A549 (cell line): ENCODE data around the gene CTNNBL1.

Experiments
- CBX8 ChIP-seq: fragments of 200-600 bp; sonication (generic); IDR thresholded peaks from 2 replicates; pipeline ENCODE4 v1.6.1; 2016
- CTCF ChIP-seq: fragments of >200 bp; sonication (Bioruptor Twin); formaldehyde crosslinking; IDR thresholded peaks from 3 replicates; pipeline ENCODE4 v1.5.1; 2016
- EP300 ChIP-seq, 2 experiments: fragments of >200 bp; sonication (Bioruptor Twin); formaldehyde crosslinking; IDR thresholded peaks; 2 replicates in 1 of 2; 3 replicates in 1 of 2; pipeline ENCODE4 v1.6.1; 2016 to 2017
- ESRRA ChIP-seq: fragments of 150-350 bp; IDR thresholded peaks from 2 replicates; pipeline ENCODE4 v1.6.1; 2014; ENCODE audit warnings: mild to moderate bottlenecking, low read length, borderline replicate concordance
- KDM1A ChIP-seq: fragments of 200-600 bp; sonication (generic); IDR thresholded peaks from 2 replicates; pipeline ENCODE4 v1.6.1; 2016; ENCODE audit warnings: low read depth, mild to moderate bottlenecking
- NFE2L2 ChIP-seq: fragments of 150-350 bp; conservative IDR thresholded peaks from 2 replicates; pipeline ENCODE4 v1.6.1; 2014; ENCODE audit warnings: low read length
- POLR2A ChIP-seq: IDR thresholded peaks from 2 replicates; pipeline ENCODE4 v1.6.1; 2012; ENCODE audit warnings: mild to moderate bottlenecking, low read length
- RFX5 ChIP-seq: fragments of 450-650 bp; IDR thresholded peaks from 2 replicates; pipeline ENCODE4 v1.7.1; 2014; ENCODE audit warnings: antibody characterized with exemption, mild to moderate bottlenecking, moderate library complexity
- SMC3 ChIP-seq: fragments of >200 bp; sonication (Bioruptor Twin); formaldehyde crosslinking; IDR thresholded peaks from 3 replicates; pipeline ENCODE4 v1.6.1; 2018; ENCODE audit warnings: inconsistent platforms

GRCh38 chr20:37859406-37860171 lies 165.8 kb downstream of the CTNNBL1 start:
- TF ChIP-seq RFX5 (no peak), ESRRA (no peak), CTCF (no peak), EP300 (IDR thresholded peaks at IDR 0.05) (no peak), POLR2A (no peak), SMC3 (no peak), CBX8 (no peak), NFE2L2 (no peak), KDM1A (no peak)
